Fibroblast of villous mesenchyme (primary cell): ENCODE measurements around the gene BMP2K. TPM values are rescaled to one million over a fixed set of nuclear protein-coding genes. Genes with fewer than 3 reads are reported as not detected.

Source experiments
- DNase-seq: peaks from one replicate; pipeline ENCODE4 v3.0.0-alpha.2; 2010; ENCODE audit warnings: low read depth
- H3K4me3 ChIP-seq: 2 replicates; pipeline ENCODE4 v1.5.1; 2011; ENCODE audit warnings: low read depth, mild to moderate bottlenecking, low read length
- total RNA-seq: library from RNA; depleted of rRNA; stranded (reverse); fragments of >200 nt; gene quantifications from 2 replicates; pipeline ENCODE4 v1.2.3, GENCODE V29; 2012
- TF ChIP-seq, protein P1 (sequence below): IDR thresholded peaks from 2 replicates; pipeline ENCODE4 v1.5.1; 2012; ENCODE audit warnings: low read depth, mild to moderate bottlenecking, low read length; ENCODE audit not compliant: insufficient read depth

The BMP2K gene
- total RNA-seq, 1 donor: 173 TPM

DNA sequence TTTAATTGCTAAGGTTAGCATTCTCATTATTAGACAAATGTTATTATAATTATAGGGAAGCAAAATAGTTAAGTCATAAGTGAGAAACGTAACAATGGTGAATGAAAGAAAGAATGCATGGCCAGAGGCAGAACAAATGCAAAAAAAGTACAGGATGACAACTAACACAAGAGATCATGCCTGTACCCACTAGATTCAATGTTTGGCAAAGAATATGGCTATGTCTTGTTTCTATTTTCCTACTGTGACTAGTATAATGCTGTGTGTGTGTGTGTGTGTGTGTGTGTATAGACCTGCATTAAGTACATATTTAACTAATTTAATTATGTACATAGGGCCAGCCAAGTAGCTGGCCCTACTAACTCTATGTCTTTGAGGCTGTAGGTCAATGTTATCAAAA lies 12.9 kb upstream of the BMP2K start:
- H3K4me3 ChIP-seq: no peak overlapping the region
- no peak for DNase-seq
- TF ChIP-seq, protein P1, sequence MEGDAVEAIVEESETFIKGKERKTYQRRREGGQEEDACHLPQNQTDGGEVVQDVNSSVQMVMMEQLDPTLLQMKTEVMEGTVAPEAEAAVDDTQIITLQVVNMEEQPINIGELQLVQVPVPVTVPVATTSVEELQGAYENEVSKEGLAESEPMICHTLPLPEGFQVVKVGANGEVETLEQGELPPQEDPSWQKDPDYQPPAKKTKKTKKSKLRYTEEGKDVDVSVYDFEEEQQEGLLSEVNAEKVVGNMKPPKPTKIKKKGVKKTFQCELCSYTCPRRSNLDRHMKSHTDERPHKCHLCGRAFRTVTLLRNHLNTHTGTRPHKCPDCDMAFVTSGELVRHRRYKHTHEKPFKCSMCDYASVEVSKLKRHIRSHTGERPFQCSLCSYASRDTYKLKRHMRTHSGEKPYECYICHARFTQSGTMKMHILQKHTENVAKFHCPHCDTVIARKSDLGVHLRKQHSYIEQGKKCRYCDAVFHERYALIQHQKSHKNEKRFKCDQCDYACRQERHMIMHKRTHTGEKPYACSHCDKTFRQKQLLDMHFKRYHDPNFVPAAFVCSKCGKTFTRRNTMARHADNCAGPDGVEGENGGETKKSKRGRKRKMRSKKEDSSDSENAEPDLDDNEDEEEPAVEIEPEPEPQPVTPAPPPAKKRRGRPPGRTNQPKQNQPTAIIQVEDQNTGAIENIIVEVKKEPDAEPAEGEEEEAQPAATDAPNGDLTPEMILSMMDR: no peak

DNA sequence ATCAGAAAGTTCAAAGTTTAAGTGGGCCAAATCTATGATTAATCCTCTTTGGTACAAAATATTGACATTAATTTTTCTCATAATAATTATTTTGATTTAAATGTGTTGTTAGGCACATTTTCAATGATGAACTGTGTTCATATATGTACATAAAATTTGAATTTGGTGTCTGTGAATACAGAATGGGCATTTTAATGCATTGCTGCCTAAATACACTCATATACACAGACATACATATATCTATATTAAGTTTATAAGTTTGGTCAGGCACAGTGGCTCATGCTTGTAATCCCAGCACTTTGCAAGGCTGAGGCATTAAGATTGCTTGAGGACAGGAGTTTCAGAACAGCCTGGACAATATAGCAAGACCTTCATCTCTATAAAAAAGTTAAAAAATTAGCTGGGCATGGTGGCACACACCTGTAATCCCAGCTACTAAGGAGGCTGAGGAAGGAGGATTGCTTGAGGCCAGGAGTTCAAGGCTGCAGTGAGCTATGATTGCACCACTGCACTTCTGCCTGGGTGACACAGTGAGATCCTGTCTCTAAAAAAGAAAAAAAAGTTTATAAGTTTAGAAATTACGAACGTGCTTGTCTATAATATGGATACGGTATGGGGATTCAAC lies 12.3 kb upstream of the BMP2K start:
- H3K4me3 ChIP-seq: no peak overlapping the region
- DNase-seq: no peak
- TF ChIP-seq, protein P1: no peak

DNA sequence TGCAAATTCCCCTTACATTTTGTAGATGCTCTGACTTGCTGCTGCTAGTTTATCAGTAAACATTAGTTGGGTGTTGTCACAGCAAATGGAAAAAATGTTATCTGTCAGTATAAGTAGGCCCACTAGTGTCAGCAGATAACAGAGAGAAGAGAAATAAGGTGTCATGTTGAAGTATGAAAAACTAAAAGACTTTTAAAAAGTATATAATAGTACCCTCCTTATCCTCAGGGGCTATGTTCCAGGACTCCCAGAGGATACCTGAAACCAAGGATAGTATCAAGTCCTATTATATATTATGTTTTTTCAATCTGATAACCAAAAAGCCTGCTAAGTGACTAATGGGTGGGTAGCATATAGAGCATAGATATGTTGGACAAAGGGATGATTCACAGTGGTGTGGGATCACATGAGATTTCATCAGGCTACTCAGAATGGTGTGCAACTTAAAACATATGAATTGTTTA lies 11.6 kb upstream of the BMP2K start:
- peak; percentile 41 for DNase-seq
- TF ChIP-seq, protein P1: no peak
- H3K4me3 ChIP-seq: no peak overlapping the region

GRCh38 chr4:78765432-78766006 lies 10.6 kb upstream of the BMP2K start:
- DNase-seq: no peak
- TF ChIP-seq, protein P1: no peak
- no peak overlapping the region for H3K4me3 ChIP-seq

GRCh38 chr4:78766026-78766425 lies 10.1 kb upstream of the BMP2K start:
- peak; percentile 73 for DNase-seq
- no peak overlapping the region for H3K4me3 ChIP-seq
- TF ChIP-seq, protein P1: no peak

GRCh38 chr4:78766650-78767049 lies 9.5 kb upstream of the BMP2K start:
- TF ChIP-seq, protein P1: no peak
- no peak for DNase-seq
- no peak overlapping the region for H3K4me3 ChIP-seq
